PC-3 (cell line): Measurements from ENCODE around the gene DHX35. TPM values are rescaled to one million over a fixed set of nuclear protein-coding genes. Genes with fewer than 3 reads are reported as not detected.

ENCODE experiments used
- ATAC-seq: fragments of 200-7000 bp; cut with Tn5 transposase; 2 replicates; pipeline ENCODE4 v1.9.1; 2020; ENCODE audit warnings: mild to moderate bottlenecking, moderate library complexity
- BruUV-seq: library from RNA; stranded (reverse); fragments of 400-500 nt; replicated peaks from 2 replicates; lab custom pipeline; 2021; lab: Mats Ljungman, UMichigan
- CTCF ChIA-PET: fragments of 300-600 bp; sonication (Branson Sonifier 250); formaldehyde crosslinking; loops from one replicate; lab custom pipeline; 2022; ENCODE audit warnings: antibody characterized with exemption; lab: Charles Lee
- POLR2A ChIA-PET: fragments of 300-600 bp; sonication (Branson Sonifier 250); formaldehyde crosslinking; loops from one replicate; lab custom pipeline; 2022; ENCODE audit warnings: antibody characterized with exemption; ENCODE audit not compliant: unreplicated experiment; lab: Charles Lee
- DNase-seq: peaks from one replicate; pipeline ENCODE4 v3.0.0-alpha.2; 2015
- H2AFZ ChIP-seq: fragments of 300-600 bp; sonication (generic); 2 replicates; pipeline ENCODE4 v1.6.0; 2016; ENCODE audit warnings: antibody characterized with exemption, low read length
- H3F3A ChIP-seq: fragments of 300-600 bp; sonication (generic); one replicate; pipeline ENCODE4 v1.6.0; 2017; ENCODE audit warnings: antibody characterized with exemption, low read length, control low read depth, mild to moderate bottlenecking; ENCODE audit not compliant: unreplicated experiment
- H3K27ac ChIP-seq: fragments of 300-600 bp; sonication (generic); 2 replicates; pipeline ENCODE4 v1.5.1; 2016; ENCODE audit warnings: mild to moderate bottlenecking, low read length
- H3K27me3 ChIP-seq: fragments of 300-600 bp; sonication (generic); 2 replicates; pipeline ENCODE4 v1.6.1; 2016; ENCODE audit warnings: low read length, mixed read lengths
- H3K36me3 ChIP-seq: fragments of 300-600 bp; sonication (generic); 2 replicates; pipeline ENCODE4 v1.6.1; 2016; ENCODE audit warnings: low read depth, mixed run types, low read length, mixed read lengths
- H3K4me1 ChIP-seq: fragments of 300-600 bp; sonication (generic); 2 replicates; pipeline ENCODE4 v1.5.1; 2016; ENCODE audit warnings: low read length; ENCODE audit not compliant: insufficient read depth
- H3K4me2 ChIP-seq: fragments of 300-600 bp; sonication (generic); 2 replicates; pipeline ENCODE4 v1.6.0; 2016; ENCODE audit warnings: low read length
- H3K4me3 ChIP-seq: fragments of 300-600 bp; sonication (generic); 2 replicates; pipeline ENCODE4 v1.5.1; 2016; ENCODE audit warnings: mild to moderate bottlenecking, low read length, mixed read lengths
- H3K79me2 ChIP-seq: fragments of 300-600 bp; sonication (generic); 2 replicates; pipeline ENCODE4 v1.6.1; 2017; ENCODE audit warnings: low read length, mixed read lengths
- H3K9ac ChIP-seq: fragments of 300-600 bp; sonication (generic); 2 replicates; pipeline ENCODE4 v1.6.0; 2016; ENCODE audit warnings: mild to moderate bottlenecking, low read length
- H3K9me2 ChIP-seq: fragments of 300-600 bp; sonication (generic); replicated peaks from 2 replicates; pipeline ENCODE4 v1.6.1; 2016; ENCODE audit warnings: mixed run types, low read length, mixed read lengths
- H3K9me3 ChIP-seq: fragments of 300-600 bp; sonication (generic); 2 replicates; pipeline ENCODE4 v1.6.1; 2016; ENCODE audit warnings: low read length, mixed read lengths
- H4K20me1 ChIP-seq: fragments of 300-600 bp; sonication (generic); 2 replicates; pipeline ENCODE4 v1.6.1; 2016; ENCODE audit warnings: low read length, mixed read lengths
- CTCF ChIP-seq: fragments of 300-600 bp; sonication (generic); conservative IDR thresholded peaks from 2 replicates; pipeline ENCODE4 v1.5.1; 2017; ENCODE audit warnings: antibody characterized with exemption, low read depth, mild to moderate bottlenecking, low read length
- EZH2 ChIP-seq: fragments of 300-600 bp; sonication (generic); IDR thresholded peaks from one replicate; pipeline ENCODE4 v1.6.1; 2017; ENCODE audit warnings: antibody characterized with exemption, mild to moderate bottlenecking, low read length; ENCODE audit not compliant: unreplicated experiment
- EZH2phosphoT487 ChIP-seq: fragments of 300-600 bp; sonication (generic); IDR thresholded peaks from 2 replicates; pipeline ENCODE4 v1.6.1; 2018; ENCODE audit warnings: mild to moderate bottlenecking, antibody characterized with exemption, low read length, borderline replicate concordance
- intact Hi-C: fragments of 100-400 bp; cut with micrococcal nuclease; formaldehyde crosslinking; loops from 2 replicates; pipeline ENCODE4 v1.9.0; 2023
- total RNA-seq: library from RNA; depleted of rRNA; stranded (reverse); fragments of >200 nt; gene quantifications from 2 replicates; pipeline ENCODE4 v1.2.3, GENCODE V29; 2014

Gene DHX35
- total RNA-seq, 1 experiment from 2014 or later = 12.0 TPM

- ATAC-seq = peak; percentile 43; the same call in 1 of the 2 replicates
Observed at GRCh38 chr20:38941726-38942389, 20.3 kb upstream of the DHX35 start.

GRCh38 chr20:38945012-38945411, 17.1 kb upstream of the DHX35 start:
- Histone ChIP-seq H4K20me1 (peaks cover 34% of the 10 kb centered on the region), H3K4me2 (no peak overlapping the region), H2AFZ (no peak overlapping the region), H3K27ac (no peak overlapping the region), H3K9me2 (no peaks in the 10 kb centered on the region), H3K27me3 (no peaks in the 10 kb centered on the region), H3K9ac (no peak overlapping the region), H3F3A (no peaks in the 10 kb centered on the region), H3K79me2 (peaks cover 68% of the 10 kb centered on the region), H3K36me3 (peaks cover 70% of the 10 kb centered on the region), H3K9me3 (no peaks in the 10 kb centered on the region), H3K4me1 (no peaks in the 10 kb centered on the region), H3K4me3 (no peak overlapping the region)
- ChIA-PET POLR2A (no interaction called here), CTCF (no interaction called here)
- no TSS peak for BruUV-seq
- no peak for TF ChIP-seq CTCF
- DNase-seq (no peak), ATAC-seq (no peak)
- intact Hi-C loops = no loop called here

More at GRCh38 chr20:38941726-38942389, 20.3 kb upstream of the DHX35 start:
- H3K9me3 ChIP-seq = no peaks in the 10 kb centered on the region
- peaks cover 82% of the 10 kb centered on the region for H3K79me2 ChIP-seq
- no peaks in the 10 kb centered on the region for H3K9me2 ChIP-seq
- H2AFZ ChIP-seq = no peak overlapping the region
- TF ChIP-seq CTCF (no peak; the same call in 1 of the 2 replicates), EZH2 (no peak), EZH2phosphoT487 (no peak)
- no peaks in the 10 kb centered on the region for H3K4me1 ChIP-seq
- POLR2A ChIA-PET = no interaction called here
- no peak overlapping the region for H3K4me2 ChIP-seq
- H3K36me3 ChIP-seq = peaks cover 62% of the 10 kb centered on the region
- BruUV-seq = no TSS peak
- intact Hi-C loops = no loop called here
- DNase-seq = no peak
- H4K20me1 ChIP-seq = peaks cover 57% of the 10 kb centered on the region
- H3K27ac ChIP-seq = no peak overlapping the region
- H3K27me3 ChIP-seq = no peaks in the 10 kb centered on the region
- no peak overlapping the region for H3K4me3 ChIP-seq
- CTCF ChIA-PET = no interaction called here
- no peaks in the 10 kb centered on the region for H3F3A ChIP-seq
- H3K9ac ChIP-seq = no peak overlapping the region

- H2AFZ ChIP-seq = no peak overlapping the region
- H3K9me3 ChIP-seq = no peaks in the 10 kb centered on the region
- H3K9me2 ChIP-seq = no peaks in the 10 kb centered on the region
- no peak overlapping the region for H3K27ac ChIP-seq
- no peak overlapping the region for H3K4me2 ChIP-seq
- no peaks in the 10 kb centered on the region for H3K27me3 ChIP-seq
- DNase-seq (no peak), ATAC-seq (no peak)
- TF ChIP-seq EZH2 (no peak), CTCF (no peak), EZH2phosphoT487 (no peak)
- intact Hi-C loops = no loop called here
- no peaks in the 10 kb centered on the region for H3F3A ChIP-seq
- ChIA-PET POLR2A (no interaction called here), CTCF (no interaction called here)
- no peak overlapping the region for H3K4me3 ChIP-seq
- peaks cover 75% of the 10 kb centered on the region for H3K36me3 ChIP-seq
- BruUV-seq = no TSS peak
- no peaks in the 10 kb centered on the region for H3K4me1 ChIP-seq
- peaks cover 49% of the 10 kb centered on the region for H3K79me2 ChIP-seq
- H4K20me1 ChIP-seq = peaks cover 16% of the 10 kb centered on the region
- no peak overlapping the region for H3K9ac ChIP-seq
Observed at GRCh38 chr20:38946836-38947235, 15.3 kb upstream of the DHX35 start.
